ENCODE results near the gene PLCL2. TPM values are rescaled to one million over a fixed set of nuclear protein-coding genes. Genes with fewer than 3 reads are reported as not detected.
A peak's percentile ranks its signal among the peaks of the same experiment; 100 is the strongest.

PLCL2 gene
- total RNA-seq (55.2 and 57.1 TPM in 2 replicates), polyA plus RNA-seq (21.7 and 23.5 TPM in 2 replicates), polyA minus RNA-seq (43.7 and 59.1 TPM in 2 replicates)
- total RNA-seq (2013), result 91.5 TPM

GRCh38 chr3:16884748-16885592 lies at the start of gene PLCL2:
PLCL2 (plus strand) TSS chr3:16884955; CDS start chr3:16885040, 85 bp downstream.
- Histone ChIP-seq H3K9me3 (ENCODE audit: control extremely low read depth in 1 of 3, control insufficient read depth in 2 of 3, insufficient read depth in 1 of 3, low read length in 2 of 3) (peaks cover 0 to 6% (median 0%) of the 10 kb centered on the region in 3 donors), H3K27me3 (replicated peaks in 1 of 4; ENCODE audit: control extremely low read depth in 1 of 4, control insufficient read depth in 3 of 4, insufficient read depth in 4 of 4, low read length in 3 of 4) (no peaks in the 10 kb centered on the region), H3K36me3 (replicated peaks in 1 of 2; ENCODE audit: control extremely low read depth in 1 of 2, control insufficient read depth in 1 of 2, extremely low read depth in 1 of 2, insufficient read depth in 2 of 2, low read length in 1 of 2) (no peaks in the 10 kb centered on the region), H3K9ac (ENCODE audit: low read length) (peak within 1 kb of the TSS; percentile 95), H3K4me3 (ENCODE audit: control extremely low read depth in 1 of 5, extremely low read depth in 1 of 5, insufficient read depth in 1 of 5, low read depth in 2 of 5, low read length in 4 of 5) (peak within 1 kb of the TSS; percentile 78 to 98 (median 94)), H4K20me1 (ENCODE audit: control insufficient read depth, insufficient read depth, low read length, poor library complexity, severe bottlenecking) (no peaks in the 10 kb centered on the region), H3K4me1 (ENCODE audit: control insufficient read depth in 2 of 2, insufficient read depth in 2 of 2, low read length in 2 of 2) (peaks cover 24 to 30% of the 10 kb centered on the region in 2 donors), H2AFZ (ENCODE audit: insufficient read depth, low read depth, low read length, poor library complexity, severe bottlenecking) (peak within 1 kb of the TSS; percentile 93), H3K27ac (ENCODE audit: low read length in 2 of 2) (peak within 1 kb of the TSS; percentile 88 to 91), H3K4me2 (replicated peaks; ENCODE audit: low read depth, low read length, poor library complexity, severe bottlenecking) (peak within 1 kb of the TSS; percentile 87), H3K79me2 (ENCODE audit: control insufficient read depth, insufficient read depth, low read length) (peaks cover 50% of the 10 kb centered on the region)
- Mint-ChIP-seq H3K4me1 (peaks cover 48% of the 10 kb centered on the region), H3K9me3 (ENCODE audit: insufficient read depth) (no peaks in the 10 kb centered on the region), H3K27ac (peak within 1 kb of the TSS; percentile 96), H3K27me3 (no peaks in the 10 kb centered on the region), H3K4me3 (peak within 1 kb of the TSS; percentile 97)
- DNase-seq (peak; percentile 91), ATAC-seq (ENCODE audit: low read depth) (peak; percentile 66)
- POLR2A ChIA-PET, result interaction anchor here (0.6 to 3.1 kb wide), 15 partner anchors 9 to 327 kb away, joined by 3 to 22 read pairs (median 4); no protein-coding TSS in a partner anchor
- intact Hi-C loops (cut with micrococcal nuclease), result loop anchor here (1.0 to 10.0 kb wide), 9 partner anchors 8 to 620 kb away; partner anchors contain the start of genes DPH3, OXNAD1 and RFTN1
- WGBS (ENCODE audit: insufficient coverage), result under 1% methylated on average over 82 of the region's 87 CpGs
- TF ChIP-seq EZH2 (IDR thresholded peaks at IDR 0.05; ENCODE audit: borderline replicate concordance, insufficient read depth, low read depth, low read length, poor library complexity, severe bottlenecking) (no peak), CTCF (IDR thresholded peaks at IDR 0.05) (no peak)
- CTCF ChIA-PET, result interaction anchor here (0.6 to 3.4 kb wide), 31 partner anchors 11 to 358 kb away, joined by 3 to 23 read pairs (median 4); no protein-coding TSS in a partner anchor

Data from B cell (primary cell).